H9 (cell line): ENCODE results near the gene KLK11. TPM values are rescaled to one million over a fixed set of nuclear protein-coding genes. Genes with fewer than 3 reads are reported as not detected.

Source experiments
- DNase-seq: peaks from one replicate; pipeline ENCODE4 v3.0.0-alpha.2; 2017
- H2AFZ ChIP-seq: one replicate; pipeline ENCODE4 v1.6.1; 2013; ENCODE audit warnings: mild to moderate bottlenecking, low read length, control low read depth, moderate library complexity
- H2AK5ac ChIP-seq: 2 replicates; pipeline ENCODE4 v1.6.1; 2013; ENCODE audit warnings: low read length, control low read depth, mixed read lengths; ENCODE audit not compliant: insufficient read length
- H2BK120ac ChIP-seq: one replicate; pipeline ENCODE4 v1.6.1; 2013; ENCODE audit warnings: low read depth, mild to moderate bottlenecking, low read length, control low read depth, inconsistent platforms; ENCODE audit not compliant: poor library complexity, severe bottlenecking
- H2BK12ac ChIP-seq: 2 replicates; pipeline ENCODE4 v1.6.1; 2013; ENCODE audit warnings: low read length, control low read depth, mixed read lengths, low read depth; ENCODE audit not compliant: insufficient read length
- H2BK15ac ChIP-seq: 2 replicates; pipeline ENCODE4 v1.6.1; 2013; ENCODE audit warnings: low read depth, low read length, control low read depth
- H2BK20ac ChIP-seq: one replicate; pipeline ENCODE4 v1.6.1; 2013; ENCODE audit warnings: low read depth, mild to moderate bottlenecking, low read length, control low read depth, inconsistent platforms; ENCODE audit not compliant: poor library complexity, severe bottlenecking
- H2BK5ac ChIP-seq: 2 replicates; pipeline ENCODE4 v1.6.1; 2013; ENCODE audit warnings: low read length, control low read depth, mixed read lengths; ENCODE audit not compliant: insufficient read length
- H3K14ac ChIP-seq: 2 replicates; pipeline ENCODE4 v1.6.1; 2013; ENCODE audit warnings: low read length, control low read depth; ENCODE audit not compliant: insufficient read depth
- H3K18ac ChIP-seq: 2 replicates; pipeline ENCODE4 v1.6.1; 2013; ENCODE audit warnings: low read depth, mild to moderate bottlenecking, mixed read lengths, low read length, control low read depth; ENCODE audit not compliant: insufficient read length
- H3K23ac ChIP-seq: 2 replicates; pipeline ENCODE4 v1.6.1; 2013; ENCODE audit warnings: low read length, control low read depth, mixed read lengths, low read depth; ENCODE audit not compliant: insufficient read length
- H3K23me2 ChIP-seq: 2 replicates; pipeline ENCODE4 v1.6.1; 2013; ENCODE audit warnings: low read depth, mild to moderate bottlenecking, mixed read lengths, low read length, control low read depth; ENCODE audit not compliant: insufficient read length, poor library complexity, severe bottlenecking
- H3K27ac ChIP-seq: 2 replicates; pipeline ENCODE4 v1.5.1; 2013; ENCODE audit warnings: low read length, control low read depth, mixed read lengths, low read depth; ENCODE audit not compliant: insufficient read length
- H3K27me3 ChIP-seq: 2 replicates; pipeline ENCODE4 v1.6.1; 2013; ENCODE audit warnings: low read length, control low read depth, inconsistent platforms; ENCODE audit not compliant: insufficient read depth
- H3K4ac ChIP-seq: 2 replicates; pipeline ENCODE4 v1.6.1; 2013; ENCODE audit warnings: low read depth, mild to moderate bottlenecking, control low read depth, inconsistent platforms, low read length, moderate library complexity
- H3K4me1 ChIP-seq: 2 replicates; pipeline ENCODE4 v1.6.1; 2013; ENCODE audit warnings: low read length, control low read depth, inconsistent platforms; ENCODE audit not compliant: insufficient read depth
- H3K4me2 ChIP-seq: 2 replicates; pipeline ENCODE4 v1.6.1; 2013; ENCODE audit warnings: low read length, control low read depth, mixed read lengths; ENCODE audit not compliant: insufficient read length, insufficient read depth
- H3K56ac ChIP-seq: 2 replicates; pipeline ENCODE4 v1.6.1; 2013; ENCODE audit warnings: low read depth, mild to moderate bottlenecking, mixed read lengths, low read length, control low read depth; ENCODE audit not compliant: insufficient read length
- H3K79me1 ChIP-seq: 2 replicates; pipeline ENCODE4 v1.6.1; 2013; ENCODE audit warnings: low read depth, mild to moderate bottlenecking, moderate library complexity, low read length, control low read depth, inconsistent platforms; ENCODE audit not compliant: insufficient read depth, poor library complexity, severe bottlenecking
- H3K79me2 ChIP-seq: 2 replicates; pipeline ENCODE4 v1.6.1; 2013; ENCODE audit warnings: low read length, control low read depth, inconsistent platforms; ENCODE audit not compliant: insufficient read depth
- H3K9ac ChIP-seq: 2 replicates; pipeline ENCODE4 v1.6.1; 2013; ENCODE audit warnings: low read length, control low read depth, mixed read lengths; ENCODE audit not compliant: insufficient read length; ENCODE audit errors: extremely low read depth
- H3K9me3 ChIP-seq: one replicate; pipeline ENCODE4 v1.6.1; 2013; ENCODE audit warnings: low read depth, low read length, inconsistent platforms; ENCODE audit not compliant: control insufficient read depth
- H3T11ph ChIP-seq: one replicate; pipeline ENCODE4 v1.6.1; 2013; ENCODE audit warnings: mild to moderate bottlenecking, low read length, control low read depth, inconsistent platforms
- H4K20me1 ChIP-seq: one replicate; pipeline ENCODE4 v1.6.1; 2013; ENCODE audit not compliant: control insufficient read depth, insufficient read length, insufficient read depth
- H4K5ac ChIP-seq: 2 replicates; pipeline ENCODE4 v1.6.1; 2013; ENCODE audit warnings: low read depth, mild to moderate bottlenecking, mixed read lengths, low read length, control low read depth; ENCODE audit not compliant: insufficient read length
- H4K8ac ChIP-seq: replicated peaks from 2 replicates; pipeline ENCODE4 v1.6.1; 2013; ENCODE audit warnings: low read length, control low read depth, mixed read lengths, low read depth; ENCODE audit not compliant: insufficient read length
- H4K91ac ChIP-seq: 2 replicates; pipeline ENCODE4 v1.6.1; 2013; ENCODE audit warnings: low read depth, mild to moderate bottlenecking, moderate library complexity, mixed read lengths, low read length, control low read depth; ENCODE audit not compliant: insufficient read length
- H3K27ac Mint-ChIP-seq, 3 experiments: 2 replicates in 2 of 3; 3 replicates in 1 of 3; pipeline ENCODE4 v1.8.0; 2020 to 2021; ENCODE audit warnings: mixed read lengths in 3 of 3, mild to moderate bottlenecking in 1 of 3, moderate library complexity in 1 of 3
- H3K27me3 Mint-ChIP-seq: 2 replicates; pipeline ENCODE4 v1.8.0; 2021; ENCODE audit warnings: low read depth, mild to moderate bottlenecking, moderate library complexity, mixed read lengths
- H3K36me3 Mint-ChIP-seq, 3 experiments: 2 replicates in 2 of 3; 3 replicates in 1 of 3; pipeline ENCODE4 v1.8.0; 2020 to 2021; ENCODE audit warnings: low read depth in 3 of 3, mixed read lengths in 3 of 3; ENCODE audit not compliant: insufficient read depth in 1 of 3
- H3K4me1 Mint-ChIP-seq, 2 experiments: 2 replicates each; pipeline ENCODE4 v1.8.0; 2020; ENCODE audit warnings: mixed read lengths in 2 of 2
- H3K4me3 Mint-ChIP-seq, 2 experiments: 2 replicates in 1 of 2; 3 replicates in 1 of 2; pipeline ENCODE4 v1.8.0; 2020 to 2021; ENCODE audit warnings: mild to moderate bottlenecking in 2 of 2, mixed read lengths in 2 of 2, moderate library complexity in 1 of 2
- H3K9me3 Mint-ChIP-seq, 2 experiments: 2 replicates in 1 of 2; 3 replicates in 1 of 2; pipeline ENCODE4 v1.8.0; 2020; ENCODE audit warnings: mild to moderate bottlenecking in 2 of 2, mixed read lengths in 2 of 2, moderate library complexity in 1 of 2
- WGBS: extraction: QIAGEN DNeasy Blood & Tissue Kit; methylation state at CpG from one replicate; pipeline ENCODE4 v1.1.7; 2013; ENCODE audit warnings: missing lambda C conversion rate, low lambda C conversion rate, mixed read lengths; ENCODE audit not compliant: insufficient read length; ENCODE audit errors: extremely low coverage; 5-methylcytosine and 5-hydroxymethylcytosine counted together
- total RNA-seq: library from RNA; stranded (reverse); gene quantifications from 2 replicates; pipeline ENCODE4 v1.2.1, GENCODE V29; 2021
- TF ChIP-seq, protein P1 (sequence below): fragments of 200-600 bp; sonication (generic); conservative IDR thresholded peaks from 3 replicates; pipeline ENCODE4 v1.8.0; 2021; ENCODE audit warnings: antibody characterized with exemption, mild to moderate bottlenecking

KLK11 gene
- total RNA-seq, 1 experiment from 2014 or later = not detected

- no peak overlapping the region for H2BK15ac ChIP-seq
- no peak overlapping the region for H3K9ac ChIP-seq
- peaks cover 10% of the 10 kb centered on the region for H3K27me3 Mint-ChIP-seq
- H3K27ac ChIP-seq = no peak overlapping the region
- H2BK20ac ChIP-seq = no peak overlapping the region
- no peak overlapping the region for H2AK5ac ChIP-seq
- no peak overlapping the region for H4K5ac ChIP-seq
- H3K79me1 ChIP-seq = no peaks in the 10 kb centered on the region
- no peak overlapping the region for H4K8ac ChIP-seq
- no peak overlapping the region for H2BK5ac ChIP-seq
- H4K20me1 ChIP-seq = no peaks in the 10 kb centered on the region
- WGBS = no CpG with 5 or more reads among the region's 4 CpGs
- H2BK120ac ChIP-seq = no peak overlapping the region
- H3K23ac ChIP-seq = no peak overlapping the region
- H2BK12ac ChIP-seq = no peak overlapping the region
- H3K4me3 Mint-ChIP-seq = no peak overlapping the region
- no peaks in the 10 kb centered on the region for H3K79me2 ChIP-seq
- no peak overlapping the region for H3K4me2 ChIP-seq
- H3K56ac ChIP-seq = no peak overlapping the region
- H3K9me3 Mint-ChIP-seq = peaks cover 7 to 15% of the 10 kb centered on the region in 2 experiments
- H3K27me3 ChIP-seq = no peaks in the 10 kb centered on the region
- no peaks in the 10 kb centered on the region for H3K23me2 ChIP-seq
- H3K4me1 ChIP-seq = no peaks in the 10 kb centered on the region; the same call in 1 of the 2 replicates
- H3K4me1 Mint-ChIP-seq = peaks cover 2 to 7% of the 10 kb centered on the region in 2 experiments
- H3K9me3 ChIP-seq = no peaks in the 10 kb centered on the region
- no peak overlapping the region for H3K27ac Mint-ChIP-seq
- H4K91ac ChIP-seq = no peak overlapping the region
- peaks cover 0 to 7% (median 3%) of the 10 kb centered on the region in 3 experiments; a peak in 3 of 7 replicates for H3K36me3 Mint-ChIP-seq
- H3K18ac ChIP-seq = no peak overlapping the region
- H2AFZ ChIP-seq = no peak overlapping the region
- TF ChIP-seq, protein P1, sequence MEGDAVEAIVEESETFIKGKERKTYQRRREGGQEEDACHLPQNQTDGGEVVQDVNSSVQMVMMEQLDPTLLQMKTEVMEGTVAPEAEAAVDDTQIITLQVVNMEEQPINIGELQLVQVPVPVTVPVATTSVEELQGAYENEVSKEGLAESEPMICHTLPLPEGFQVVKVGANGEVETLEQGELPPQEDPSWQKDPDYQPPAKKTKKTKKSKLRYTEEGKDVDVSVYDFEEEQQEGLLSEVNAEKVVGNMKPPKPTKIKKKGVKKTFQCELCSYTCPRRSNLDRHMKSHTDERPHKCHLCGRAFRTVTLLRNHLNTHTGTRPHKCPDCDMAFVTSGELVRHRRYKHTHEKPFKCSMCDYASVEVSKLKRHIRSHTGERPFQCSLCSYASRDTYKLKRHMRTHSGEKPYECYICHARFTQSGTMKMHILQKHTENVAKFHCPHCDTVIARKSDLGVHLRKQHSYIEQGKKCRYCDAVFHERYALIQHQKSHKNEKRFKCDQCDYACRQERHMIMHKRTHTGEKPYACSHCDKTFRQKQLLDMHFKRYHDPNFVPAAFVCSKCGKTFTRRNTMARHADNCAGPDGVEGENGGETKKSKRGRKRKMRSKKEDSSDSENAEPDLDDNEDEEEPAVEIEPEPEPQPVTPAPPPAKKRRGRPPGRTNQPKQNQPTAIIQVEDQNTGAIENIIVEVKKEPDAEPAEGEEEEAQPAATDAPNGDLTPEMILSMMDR = no peak
- no peak for DNase-seq
- no peak overlapping the region for H3K14ac ChIP-seq
- no peak overlapping the region for H3T11ph ChIP-seq
- no peak overlapping the region for H3K4ac ChIP-seq
These were observed 44.6 kb upstream of the KLK11 start for GRCh38 chr19:51071095-51071405.
